ENCODE measurements around the gene ARAP3.

ARAP3 gene

DNA sequence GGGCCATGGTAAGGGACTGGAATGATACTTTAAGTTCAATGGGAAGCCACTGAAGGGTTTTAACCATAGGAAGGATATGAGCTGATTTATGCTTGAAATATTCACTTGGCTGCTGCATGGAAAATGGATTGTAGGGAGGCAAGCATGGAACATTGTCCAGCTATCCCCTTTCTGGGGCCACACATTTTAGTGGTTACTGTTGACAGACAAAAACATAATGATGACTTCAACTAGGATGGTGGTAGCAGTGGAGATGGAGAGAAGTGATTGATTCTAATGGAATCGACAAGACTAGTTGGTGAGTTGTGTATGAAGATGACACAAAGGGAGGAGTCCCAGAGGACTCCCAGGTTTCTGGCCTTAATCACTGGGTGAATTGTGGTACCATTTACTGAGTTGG lies 24.6 kb downstream of the ARAP3 start:
- H3K4me1 ChIP-seq (ENCODE audit: insufficient read depth, low read length) = no peaks in the 10 kb centered on the region
- no peaks in the 10 kb centered on the region for H3K36me3 ChIP-seq (ENCODE audit: insufficient read depth, low read length)
- H3K27me3 ChIP-seq (ENCODE audit: insufficient read depth, low read length) = no peaks in the 10 kb centered on the region

DNA sequence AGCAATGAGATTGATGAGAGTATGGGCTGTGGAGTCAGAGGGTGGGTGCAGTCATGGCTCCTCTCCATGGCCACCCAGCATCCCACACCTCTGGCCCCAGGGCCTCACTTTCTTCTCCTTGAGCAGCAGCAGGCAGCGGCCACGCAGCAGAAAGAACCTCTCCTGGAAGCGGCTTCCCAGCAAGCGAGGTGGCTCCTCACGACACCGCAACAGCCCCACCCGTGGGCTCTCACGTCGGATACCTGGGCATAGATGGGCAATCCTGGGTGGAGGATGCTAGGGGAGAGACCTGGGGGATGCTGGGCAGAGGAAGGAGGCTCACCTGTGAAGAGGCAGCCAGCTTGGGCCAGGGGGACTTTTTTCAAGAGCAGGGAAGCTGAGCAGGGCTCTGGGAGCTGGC lies 25.6 kb downstream of the ARAP3 start:
- Histone ChIP-seq H3K9me3 (ENCODE audit: low read length) (no peaks in the 10 kb centered on the region), H3K4me3 (ENCODE audit: low read length) (no peak overlapping the region), H3K27me3 (ENCODE audit: insufficient read depth, low read length) (no peaks in the 10 kb centered on the region), H2AFZ (ENCODE audit: low read depth, low read length) (no peak overlapping the region), H3K36me3 (ENCODE audit: insufficient read depth, low read length) (no peaks in the 10 kb centered on the region), H3K4me1 (ENCODE audit: insufficient read depth, low read length) (no peaks in the 10 kb centered on the region)

More for the DNA sequence above, 24.6 kb downstream of the ARAP3 start:
- Histone ChIP-seq H3K9me3 (ENCODE audit: low read length) (no peaks in the 10 kb centered on the region), H2AFZ (ENCODE audit: low read depth, low read length) (no peak overlapping the region), H3K4me3 (ENCODE audit: low read length) (no peak overlapping the region)

- H2AFZ ChIP-seq (ENCODE audit: low read depth, low read length) = no peak overlapping the region
- H3K4me3 ChIP-seq (ENCODE audit: low read length) = no peak overlapping the region
- H3K9me3 ChIP-seq (ENCODE audit: low read length) = no peaks in the 10 kb centered on the region
- H3K27me3 ChIP-seq (ENCODE audit: insufficient read depth, low read length) = no peaks in the 10 kb centered on the region
- no peaks in the 10 kb centered on the region for H3K36me3 ChIP-seq (ENCODE audit: insufficient read depth, low read length)
- H3K4me1 ChIP-seq (ENCODE audit: insufficient read depth, low read length) = no peaks in the 10 kb centered on the region
Measured at GRCh38 chr5:141655020-141655419, 27.0 kb downstream of the ARAP3 start.

GRCh38 chr5:141654298-141654697 lies 27.7 kb downstream of the ARAP3 start:
- Histone ChIP-seq H3K4me3 (ENCODE audit: low read length) (no peak overlapping the region), H3K36me3 (ENCODE audit: insufficient read depth, low read length) (no peaks in the 10 kb centered on the region), H2AFZ (ENCODE audit: low read depth, low read length) (no peak overlapping the region), H3K4me1 (ENCODE audit: insufficient read depth, low read length) (no peaks in the 10 kb centered on the region), H3K27me3 (ENCODE audit: insufficient read depth, low read length) (no peaks in the 10 kb centered on the region), H3K9me3 (ENCODE audit: low read length) (no peaks in the 10 kb centered on the region)

DNA sequence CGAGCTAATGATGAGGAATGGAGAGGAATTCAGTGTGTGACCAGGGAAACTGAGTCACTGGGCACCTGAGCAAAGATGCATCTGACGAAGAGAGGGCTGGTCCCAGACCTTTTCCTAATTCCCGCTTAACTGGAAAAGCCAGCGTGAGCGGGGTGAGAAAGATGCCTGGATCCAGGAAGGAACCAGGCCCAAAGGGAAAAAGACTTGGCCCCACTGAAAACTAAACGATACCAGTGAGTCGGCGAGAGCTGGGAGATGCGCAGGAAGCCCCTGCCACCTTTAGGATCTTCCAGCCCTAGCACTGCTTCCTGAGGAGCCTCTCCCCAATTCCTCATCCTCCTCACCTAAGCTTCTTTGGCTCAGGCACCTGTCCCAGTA lies 30.3 kb downstream of the ARAP3 start:
- Histone ChIP-seq H3K9me3 (ENCODE audit: low read length) (no peaks in the 10 kb centered on the region), H3K4me1 (ENCODE audit: insufficient read depth, low read length) (no peaks in the 10 kb centered on the region), H3K4me3 (ENCODE audit: low read length) (peak overlapping the region; percentile 61), H3K36me3 (ENCODE audit: insufficient read depth, low read length) (peaks cover 2% of the 10 kb centered on the region), H3K27me3 (ENCODE audit: insufficient read depth, low read length) (no peaks in the 10 kb centered on the region), H2AFZ (ENCODE audit: low read depth, low read length) (peak overlapping the region; percentile 65)

DNA sequence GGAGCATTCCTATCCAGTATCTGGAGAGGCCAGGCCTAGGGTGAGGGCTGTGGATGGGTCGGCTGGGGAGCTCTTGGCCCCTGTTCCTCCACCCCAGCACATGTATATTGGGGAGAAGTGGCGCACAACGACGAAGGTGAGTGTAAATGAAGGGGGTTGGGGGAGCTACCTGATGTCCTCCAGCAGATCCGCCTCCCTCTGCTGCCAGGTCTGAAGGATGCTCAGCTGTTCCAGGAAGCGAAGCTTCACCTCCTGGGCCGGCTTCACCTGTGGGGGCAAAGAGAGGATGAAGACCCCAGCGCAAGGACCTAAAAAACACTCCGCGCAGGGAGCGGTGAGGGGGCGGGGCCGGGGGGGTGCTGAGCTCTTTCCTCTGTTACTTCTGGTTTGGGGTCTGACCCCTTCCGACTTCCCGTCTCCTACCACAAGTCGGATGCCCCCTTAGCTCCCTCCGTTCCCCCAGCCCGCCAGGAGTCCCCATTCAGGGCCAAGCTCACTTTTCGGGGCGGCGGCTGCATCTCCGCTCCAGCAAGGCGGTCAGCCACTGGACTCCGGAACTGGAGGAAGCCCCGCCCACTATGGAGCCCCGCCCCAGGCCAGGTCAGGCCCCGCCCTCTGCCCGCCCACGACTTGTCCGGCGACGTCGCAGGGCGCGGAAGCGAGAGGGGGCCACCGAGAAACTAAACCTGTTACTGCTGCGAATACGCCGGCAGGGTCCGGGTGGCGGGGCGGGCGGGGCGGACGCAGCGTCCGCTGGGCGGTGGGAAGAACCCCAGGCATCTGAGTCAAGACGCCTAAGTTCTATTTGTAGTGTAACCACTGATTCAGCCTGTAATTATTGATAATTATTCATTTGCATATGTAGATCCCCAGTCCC lies 30.9 kb downstream of the ARAP3 start, which contains the start of gene FCHSD1:
TSS of gene FCHSD1 (minus strand) at position 568 of the 877 bp plus-strand sequence. CDS start at position 518, 50 bp downstream.
- peak within 1 kb of the TSS; percentile 61 for H3K4me3 ChIP-seq (ENCODE audit: low read length)
- H3K36me3 ChIP-seq (ENCODE audit: insufficient read depth, low read length) = peaks cover 2% of the 10 kb centered on the region
- H3K4me1 ChIP-seq (ENCODE audit: insufficient read depth, low read length) = no peaks in the 10 kb centered on the region
- no peaks in the 10 kb centered on the region for H3K27me3 ChIP-seq (ENCODE audit: insufficient read depth, low read length)
- H3K9me3 ChIP-seq (ENCODE audit: low read length) = no peaks in the 10 kb centered on the region
- H2AFZ ChIP-seq (ENCODE audit: low read depth, low read length) = peak within 1 kb of the TSS; percentile 65

GRCh38 chr5:141649972-141650371 lies 32.1 kb downstream of the ARAP3 start:
- peaks cover 2% of the 10 kb centered on the region for H3K36me3 ChIP-seq (ENCODE audit: insufficient read depth, low read length)
- H2AFZ ChIP-seq (ENCODE audit: low read depth, low read length) = no peak overlapping the region
- no peaks in the 10 kb centered on the region for H3K9me3 ChIP-seq (ENCODE audit: low read length)
- no peaks in the 10 kb centered on the region for H3K27me3 ChIP-seq (ENCODE audit: insufficient read depth, low read length)
- no peaks in the 10 kb centered on the region for H3K4me1 ChIP-seq (ENCODE audit: insufficient read depth, low read length)
- H3K4me3 ChIP-seq (ENCODE audit: low read length) = no peak overlapping the region

DNA sequence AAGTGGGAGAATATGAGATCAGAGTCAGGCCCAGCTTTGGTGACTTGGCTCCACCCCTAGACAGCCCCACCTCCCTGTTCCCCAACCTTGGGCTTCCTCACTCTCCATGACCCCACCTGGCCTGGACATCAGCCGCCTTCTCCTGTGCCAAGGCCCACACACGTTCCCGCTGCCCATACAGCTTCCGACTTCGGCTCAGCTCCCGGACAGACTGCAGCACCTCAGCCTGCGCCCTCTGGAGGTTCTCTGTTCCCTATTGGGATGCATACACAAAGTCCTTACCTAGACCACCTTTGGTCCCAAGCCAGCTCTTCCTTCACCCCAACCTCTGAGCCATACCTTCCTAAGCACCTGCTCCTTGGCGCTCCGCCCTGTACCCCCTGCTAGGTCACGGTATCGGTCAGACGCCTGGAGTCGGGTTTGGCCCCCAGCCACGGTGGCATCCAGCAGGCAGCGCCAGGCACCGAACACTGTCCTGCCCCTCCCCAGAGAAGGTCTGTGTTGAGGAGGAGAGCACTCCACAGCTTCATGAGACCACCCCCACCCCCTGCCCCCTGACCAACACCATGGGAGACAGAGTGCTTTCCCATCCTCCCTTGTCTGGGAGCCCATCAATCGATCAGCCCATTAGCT lies 32.9 kb downstream of the ARAP3 start:
- H3K9me3 ChIP-seq (ENCODE audit: low read length) = no peaks in the 10 kb centered on the region
- no peaks in the 10 kb centered on the region for H3K4me1 ChIP-seq (ENCODE audit: insufficient read depth, low read length)
- H3K27me3 ChIP-seq (ENCODE audit: insufficient read depth, low read length) = no peaks in the 10 kb centered on the region
- H2AFZ ChIP-seq (ENCODE audit: low read depth, low read length) = no peak overlapping the region
- H3K36me3 ChIP-seq (ENCODE audit: insufficient read depth, low read length) = peaks cover 2% of the 10 kb centered on the region
- no peak overlapping the region for H3K4me3 ChIP-seq (ENCODE audit: low read length)

DNA sequence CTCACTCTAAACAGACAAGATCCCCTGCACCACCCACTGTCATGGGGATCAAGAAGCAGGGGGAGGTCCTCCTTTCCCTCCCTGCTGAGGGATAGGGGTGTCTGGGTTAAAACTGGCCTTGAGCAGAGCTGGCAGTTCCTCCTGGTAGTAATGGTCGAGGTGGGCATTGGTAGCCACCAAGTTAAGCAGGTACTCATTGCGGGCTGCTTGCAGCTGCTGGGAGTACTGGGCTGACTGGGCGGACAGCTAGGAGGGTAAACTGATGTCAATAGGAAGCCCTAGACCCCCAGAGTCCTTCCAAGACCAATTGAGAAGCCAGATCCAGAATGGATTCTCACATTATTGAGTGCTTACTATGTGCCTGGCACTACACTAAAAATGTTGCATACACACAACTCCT lies 34.2 kb downstream of the ARAP3 start:
- Histone ChIP-seq H3K36me3 (ENCODE audit: insufficient read depth, low read length) (peaks cover 2% of the 10 kb centered on the region), H3K27me3 (ENCODE audit: insufficient read depth, low read length) (no peaks in the 10 kb centered on the region), H3K9me3 (ENCODE audit: low read length) (no peaks in the 10 kb centered on the region), H2AFZ (ENCODE audit: low read depth, low read length) (no peak overlapping the region), H3K4me1 (ENCODE audit: insufficient read depth, low read length) (no peaks in the 10 kb centered on the region), H3K4me3 (ENCODE audit: low read length) (no peak overlapping the region)

DNA sequence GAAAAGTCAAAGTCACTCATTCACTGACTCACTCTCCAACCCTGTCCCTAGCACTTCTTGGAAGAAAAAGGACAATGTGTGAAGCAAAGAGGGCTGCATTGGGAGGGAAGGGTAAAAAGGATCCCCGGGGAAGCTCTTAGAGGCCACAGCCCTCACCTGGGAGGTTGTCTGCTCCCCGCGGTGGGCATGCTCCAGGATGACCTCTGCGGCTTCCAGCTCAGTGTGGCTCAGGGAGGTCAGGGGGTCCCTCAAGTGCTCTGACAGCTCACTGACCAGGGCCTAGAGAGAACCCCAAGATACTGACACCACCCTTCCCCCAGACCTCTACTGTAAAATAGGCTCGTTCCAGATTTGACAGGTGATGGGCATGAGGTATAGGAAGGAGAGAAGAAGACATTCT lies 34.8 kb downstream of the ARAP3 start:
- Histone ChIP-seq H3K4me3 (ENCODE audit: low read length) (no peak overlapping the region), H3K36me3 (ENCODE audit: insufficient read depth, low read length) (peaks cover 2% of the 10 kb centered on the region), H2AFZ (ENCODE audit: low read depth, low read length) (no peak overlapping the region), H3K27me3 (ENCODE audit: insufficient read depth, low read length) (no peaks in the 10 kb centered on the region), H3K9me3 (ENCODE audit: low read length) (no peaks in the 10 kb centered on the region), H3K4me1 (ENCODE audit: insufficient read depth, low read length) (no peaks in the 10 kb centered on the region)

- peaks cover 4% of the 10 kb centered on the region for H3K36me3 ChIP-seq (ENCODE audit: insufficient read depth, low read length)
- H3K4me3 ChIP-seq (ENCODE audit: low read length) = no peak overlapping the region
- H3K9me3 ChIP-seq (ENCODE audit: low read length) = no peaks in the 10 kb centered on the region
- H3K4me1 ChIP-seq (ENCODE audit: insufficient read depth, low read length) = no peaks in the 10 kb centered on the region
- H3K27me3 ChIP-seq (ENCODE audit: insufficient read depth, low read length) = no peaks in the 10 kb centered on the region
- no peak overlapping the region for H2AFZ ChIP-seq (ENCODE audit: low read depth, low read length)
Measured at GRCh38 chr5:141646026-141646425, 36.0 kb downstream of the ARAP3 start.

DNA sequence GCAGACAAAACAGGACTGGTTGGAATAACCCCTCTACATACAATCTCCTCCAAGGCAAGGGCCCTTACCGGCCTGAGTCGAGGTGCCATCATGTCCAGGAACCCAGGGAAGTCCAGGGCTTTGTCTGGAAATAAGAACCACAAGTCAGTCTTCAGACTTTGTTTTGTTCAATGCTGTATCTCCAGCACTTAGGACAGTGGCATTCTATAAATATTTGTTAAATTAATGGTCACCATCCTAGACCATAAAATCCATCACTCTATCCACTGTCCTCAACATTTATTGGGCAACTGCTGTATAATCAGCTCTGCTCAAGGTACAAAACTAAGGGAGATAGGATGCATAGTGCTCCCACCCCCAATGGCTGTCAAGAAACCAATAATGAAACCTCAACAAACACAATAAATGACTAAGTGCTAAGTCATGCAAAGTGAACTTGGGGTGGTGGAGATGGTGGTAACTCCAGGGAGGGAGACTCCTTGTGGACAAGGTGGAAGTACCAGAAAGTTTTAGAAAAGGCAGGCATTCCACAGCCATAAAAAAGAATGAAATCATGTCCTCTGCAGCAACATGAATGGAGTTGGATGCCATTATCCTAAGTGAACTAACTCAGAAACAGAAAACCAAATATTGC lies 40.3 kb downstream of the ARAP3 start:
- Histone ChIP-seq H3K36me3 (ENCODE audit: insufficient read depth, low read length) (peaks cover 2% of the 10 kb centered on the region), H3K4me1 (ENCODE audit: insufficient read depth, low read length) (peaks cover 6% of the 10 kb centered on the region), H2AFZ (ENCODE audit: low read depth, low read length) (no peak overlapping the region), H3K9me3 (ENCODE audit: low read length) (no peaks in the 10 kb centered on the region), H3K27me3 (ENCODE audit: insufficient read depth, low read length) (no peaks in the 10 kb centered on the region), H3K4me3 (ENCODE audit: low read length) (no peak overlapping the region)

GRCh38 chr5:141640698-141641097 lies 41.3 kb downstream of the ARAP3 start:
- H2AFZ ChIP-seq (ENCODE audit: low read depth, low read length) = no peak overlapping the region
- no peaks in the 10 kb centered on the region for H3K27me3 ChIP-seq (ENCODE audit: insufficient read depth, low read length)
- no peaks in the 10 kb centered on the region for H3K9me3 ChIP-seq (ENCODE audit: low read length)
- peaks cover 11% of the 10 kb centered on the region for H3K4me1 ChIP-seq (ENCODE audit: insufficient read depth, low read length)
- no peak overlapping the region for H3K4me3 ChIP-seq (ENCODE audit: low read length)
- peaks cover 2% of the 10 kb centered on the region for H3K36me3 ChIP-seq (ENCODE audit: insufficient read depth, low read length)
